Mucosa of rectum (tissue), 2 donors: ENCODE results near the gene OR13J1.

Experiments used
- H3K27ac ChIP-seq, 2 donors: one replicate each; pipeline ENCODE4 v1.7.0; 2013; ENCODE audit warnings: inconsistent platforms in 2 of 2, low read depth in 2 of 2, low read length in 2 of 2
- H3K27me3 ChIP-seq, 2 donors: one replicate each; pipeline ENCODE4 v1.7.0; 2013; ENCODE audit warnings: low read length in 2 of 2; ENCODE audit not compliant: control insufficient read depth in 2 of 2, insufficient read depth in 2 of 2
- H3K36me3 ChIP-seq, 2 donors: one replicate each; pipeline ENCODE4 v1.7.0; 2013; ENCODE audit warnings: low read length in 2 of 2; ENCODE audit not compliant: control insufficient read depth in 2 of 2, insufficient read depth in 2 of 2
- H3K4me1 ChIP-seq, 2 donors: one replicate each; pipeline ENCODE4 v1.7.0; 2013; ENCODE audit warnings: low read length in 2 of 2, mild to moderate bottlenecking in 1 of 2; ENCODE audit not compliant: control insufficient read depth in 2 of 2, insufficient read depth in 2 of 2
- H3K4me3 ChIP-seq, 2 donors: one replicate each; pipeline ENCODE4 v1.7.0; 2013; ENCODE audit warnings: low read length in 2 of 2
- H3K9ac ChIP-seq, 2 donors: one replicate each; pipeline ENCODE4 v1.7.0; 2013; ENCODE audit warnings: low read length in 2 of 2, low read depth in 1 of 2, mild to moderate bottlenecking in 1 of 2
- H3K9me3 ChIP-seq, 2 donors: one replicate each; pipeline ENCODE4 v1.7.0; 2013; ENCODE audit warnings: low read length in 2 of 2; ENCODE audit not compliant: control insufficient read depth in 2 of 2
- donor health status: healthy.
- donor health status: Normal muscosa, but diverticular disease.

The OR13J1 gene

GRCh38 chr9:35845824-35846771, 24.1 kb downstream of the OR13J1 start:
- Histone ChIP-seq H3K27me3 (no peaks in the 10 kb centered on the region), H3K27ac (no peak overlapping the region), H3K9ac (no peak overlapping the region), H3K36me3 (peaks cover 9 to 10% of the 10 kb centered on the region in 2 donors), H3K4me3 (no peak overlapping the region), H3K4me1 (peaks cover 2 to 12% of the 10 kb centered on the region in 2 donors), H3K9me3 (no peaks in the 10 kb centered on the region)

GRCh38 chr9:35844628-35845270, 25.5 kb downstream of the OR13J1 start:
- no peaks in the 10 kb centered on the region for H3K9me3 ChIP-seq
- H3K36me3 ChIP-seq = peaks cover 9 to 10% of the 10 kb centered on the region in 2 donors
- no peaks in the 10 kb centered on the region for H3K27me3 ChIP-seq
- H3K4me1 ChIP-seq = peaks cover 2 to 12% of the 10 kb centered on the region in 2 donors
- no peak overlapping the region for H3K9ac ChIP-seq
- no peak overlapping the region for H3K4me3 ChIP-seq
- H3K27ac ChIP-seq = peak overlapping the region; percentile 7 to 51

GRCh38 chr9:35842795-35843194, 27.4 kb downstream of the OR13J1 start:
- Histone ChIP-seq H3K36me3 (peaks cover 9 to 10% of the 10 kb centered on the region in 2 donors), H3K4me3 (no peak overlapping the region), H3K9me3 (no peaks in the 10 kb centered on the region), H3K27ac (no peak overlapping the region), H3K27me3 (no peaks in the 10 kb centered on the region), H3K9ac (no peak overlapping the region), H3K4me1 (peaks cover 2 to 12% of the 10 kb centered on the region in 2 donors)

- no peak overlapping the region for H3K27ac ChIP-seq
- no peaks in the 10 kb centered on the region for H3K27me3 ChIP-seq
These were observed 28.0 kb downstream of the OR13J1 start for GRCh38 chr9:35842020-35842745.

GRCh38 chr9:35841645-35841900, 28.6 kb downstream of the OR13J1 start:
- Histone ChIP-seq H3K9me3 (no peaks in the 10 kb centered on the region), H3K4me3 (no peak overlapping the region), H3K36me3 (peaks cover 0 to 2% of the 10 kb centered on the region in 2 donors)

More at GRCh38 chr9:35842020-35842745, 28.0 kb downstream of the OR13J1 start:
- Histone ChIP-seq H3K36me3 (peaks cover 6 to 7% of the 10 kb centered on the region in 2 donors), H3K4me1 (peaks cover 2 to 12% of the 10 kb centered on the region in 2 donors), H3K9me3 (no peaks in the 10 kb centered on the region), H3K4me3 (no peak overlapping the region), H3K9ac (no peak overlapping the region)

GRCh38 chr9:35840881-35841644, 29.1 kb downstream of the OR13J1 start:
- H3K27me3 ChIP-seq = no peaks in the 10 kb centered on the region
- H3K36me3 ChIP-seq = no peaks in the 10 kb centered on the region
- H3K4me1 ChIP-seq = peaks cover 2 to 13% of the 10 kb centered on the region in 2 donors

More at GRCh38 chr9:35841645-35841900, 28.6 kb downstream of the OR13J1 start:
- H3K27ac ChIP-seq = no peak overlapping the region
- H3K9ac ChIP-seq = no peak overlapping the region
- peaks cover 2 to 12% of the 10 kb centered on the region in 2 donors for H3K4me1 ChIP-seq
- H3K27me3 ChIP-seq = no peaks in the 10 kb centered on the region

GRCh38 chr9:35839926-35840325, 30.3 kb downstream of the OR13J1 start:
- no peak overlapping the region for H3K9ac ChIP-seq
- no peak overlapping the region for H3K4me3 ChIP-seq
- H3K36me3 ChIP-seq = no peaks in the 10 kb centered on the region
- H3K4me1 ChIP-seq = peaks cover 6 to 19% of the 10 kb centered on the region in 2 donors
- no peaks in the 10 kb centered on the region for H3K9me3 ChIP-seq
- H3K27ac ChIP-seq = no peak overlapping the region
- H3K27me3 ChIP-seq = no peaks in the 10 kb centered on the region

More at GRCh38 chr9:35840881-35841644, 29.1 kb downstream of the OR13J1 start:
- Histone ChIP-seq H3K27ac (no peak overlapping the region), H3K4me3 (no peak overlapping the region), H3K9ac (no peak overlapping the region), H3K9me3 (no peaks in the 10 kb centered on the region)

- Histone ChIP-seq H3K27ac (no peak overlapping the region), H3K9me3 (no peaks in the 10 kb centered on the region), H3K4me1 (peaks cover 29 to 38% of the 10 kb centered on the region in 2 donors)
These were observed 33.6 kb downstream of the OR13J1 start for GRCh38 chr9:35836595-35836994.

GRCh38 chr9:35835766-35836165, 34.4 kb downstream of the OR13J1 start:
- H3K27me3 ChIP-seq = no peaks in the 10 kb centered on the region
- H3K36me3 ChIP-seq = no peaks in the 10 kb centered on the region
- H3K9me3 ChIP-seq = no peaks in the 10 kb centered on the region
- H3K4me1 ChIP-seq = peaks cover 29 to 38% of the 10 kb centered on the region in 2 donors
- peak overlapping the region; percentile 50 to 85 for H3K27ac ChIP-seq
- no peak overlapping the region for H3K4me3 ChIP-seq
- H3K9ac ChIP-seq = no peak overlapping the region

More at GRCh38 chr9:35836595-35836994, 33.6 kb downstream of the OR13J1 start:
- Histone ChIP-seq H3K27me3 (no peaks in the 10 kb centered on the region), H3K4me3 (no peak overlapping the region), H3K9ac (no peak overlapping the region), H3K36me3 (no peaks in the 10 kb centered on the region)
